Right lobe of liver (tissue), 4 donors: ENCODE results near the gene PIK3IP1.

Experiments
- POLR2A ChIP-seq: fragments of 450-650 bp; IDR thresholded peaks from one replicate; pipeline ENCODE4 v1.6.1; 2017; ENCODE audit warnings: antibody characterized with exemption, mild to moderate bottlenecking
- TF ChIP-seq, protein P1 (sequence below), 4 donors: fragments of 200-600 bp in 3 of 4; fragments of 450-650 bp in 1 of 4; IDR thresholded peaks; one replicate each; pipeline versions ENCODE4 v1.5.1 to v1.8.0; 2016 to 2022; ENCODE audit warnings: antibody characterized with exemption in 4 of 4, mild to moderate bottlenecking in 2 of 4
- donor health status: DM: no; HTN: no; CAD: no.
- donor health status: DM: no; HTN: no; CAD: no.
- donor health status: DM: no; HTN: yes; CAD: no.

GRCh38 chr22:31233001-31233400 is 59.3 kb downstream of the PIK3IP1 start:
- TF ChIP-seq, protein P1, sequence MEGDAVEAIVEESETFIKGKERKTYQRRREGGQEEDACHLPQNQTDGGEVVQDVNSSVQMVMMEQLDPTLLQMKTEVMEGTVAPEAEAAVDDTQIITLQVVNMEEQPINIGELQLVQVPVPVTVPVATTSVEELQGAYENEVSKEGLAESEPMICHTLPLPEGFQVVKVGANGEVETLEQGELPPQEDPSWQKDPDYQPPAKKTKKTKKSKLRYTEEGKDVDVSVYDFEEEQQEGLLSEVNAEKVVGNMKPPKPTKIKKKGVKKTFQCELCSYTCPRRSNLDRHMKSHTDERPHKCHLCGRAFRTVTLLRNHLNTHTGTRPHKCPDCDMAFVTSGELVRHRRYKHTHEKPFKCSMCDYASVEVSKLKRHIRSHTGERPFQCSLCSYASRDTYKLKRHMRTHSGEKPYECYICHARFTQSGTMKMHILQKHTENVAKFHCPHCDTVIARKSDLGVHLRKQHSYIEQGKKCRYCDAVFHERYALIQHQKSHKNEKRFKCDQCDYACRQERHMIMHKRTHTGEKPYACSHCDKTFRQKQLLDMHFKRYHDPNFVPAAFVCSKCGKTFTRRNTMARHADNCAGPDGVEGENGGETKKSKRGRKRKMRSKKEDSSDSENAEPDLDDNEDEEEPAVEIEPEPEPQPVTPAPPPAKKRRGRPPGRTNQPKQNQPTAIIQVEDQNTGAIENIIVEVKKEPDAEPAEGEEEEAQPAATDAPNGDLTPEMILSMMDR (IDR thresholded peaks at IDR 0.05): no peak
- TF ChIP-seq POLR2A: no peak
